GM12872 (cell line): ENCODE data around the gene SERPINA12.

ENCODE experiments used
- TF ChIP-seq, protein P1 (sequence below): IDR thresholded peaks from 3 replicates; pipeline ENCODE4 v1.5.1; 2011; ENCODE audit warnings: low read depth, mild to moderate bottlenecking, low read length, moderate library complexity; ENCODE audit not compliant: insufficient read depth

The SERPINA12 gene

DNA sequence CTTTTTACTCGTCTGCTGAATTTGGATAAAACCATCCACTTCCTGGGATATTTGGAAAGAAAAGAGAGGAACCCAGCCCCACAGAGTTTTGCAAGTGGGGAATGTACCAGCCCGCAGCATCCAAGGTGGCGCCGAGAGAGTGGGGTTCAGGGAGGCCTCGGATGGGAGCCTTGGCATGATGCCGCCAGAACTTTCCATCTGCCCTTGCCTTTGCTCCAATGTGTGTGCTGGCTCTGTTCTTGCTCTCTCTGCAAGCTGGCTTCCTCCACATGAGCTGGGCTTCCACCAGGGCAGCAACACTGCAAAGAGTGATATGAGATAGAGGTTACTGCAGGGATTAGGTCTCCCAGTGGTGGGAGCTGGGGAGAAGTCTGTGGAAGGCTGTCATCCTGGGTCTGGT is 6.6 kb upstream of the SERPINA12 start:
- TF ChIP-seq, protein P1, sequence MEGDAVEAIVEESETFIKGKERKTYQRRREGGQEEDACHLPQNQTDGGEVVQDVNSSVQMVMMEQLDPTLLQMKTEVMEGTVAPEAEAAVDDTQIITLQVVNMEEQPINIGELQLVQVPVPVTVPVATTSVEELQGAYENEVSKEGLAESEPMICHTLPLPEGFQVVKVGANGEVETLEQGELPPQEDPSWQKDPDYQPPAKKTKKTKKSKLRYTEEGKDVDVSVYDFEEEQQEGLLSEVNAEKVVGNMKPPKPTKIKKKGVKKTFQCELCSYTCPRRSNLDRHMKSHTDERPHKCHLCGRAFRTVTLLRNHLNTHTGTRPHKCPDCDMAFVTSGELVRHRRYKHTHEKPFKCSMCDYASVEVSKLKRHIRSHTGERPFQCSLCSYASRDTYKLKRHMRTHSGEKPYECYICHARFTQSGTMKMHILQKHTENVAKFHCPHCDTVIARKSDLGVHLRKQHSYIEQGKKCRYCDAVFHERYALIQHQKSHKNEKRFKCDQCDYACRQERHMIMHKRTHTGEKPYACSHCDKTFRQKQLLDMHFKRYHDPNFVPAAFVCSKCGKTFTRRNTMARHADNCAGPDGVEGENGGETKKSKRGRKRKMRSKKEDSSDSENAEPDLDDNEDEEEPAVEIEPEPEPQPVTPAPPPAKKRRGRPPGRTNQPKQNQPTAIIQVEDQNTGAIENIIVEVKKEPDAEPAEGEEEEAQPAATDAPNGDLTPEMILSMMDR, result no peak

DNA sequence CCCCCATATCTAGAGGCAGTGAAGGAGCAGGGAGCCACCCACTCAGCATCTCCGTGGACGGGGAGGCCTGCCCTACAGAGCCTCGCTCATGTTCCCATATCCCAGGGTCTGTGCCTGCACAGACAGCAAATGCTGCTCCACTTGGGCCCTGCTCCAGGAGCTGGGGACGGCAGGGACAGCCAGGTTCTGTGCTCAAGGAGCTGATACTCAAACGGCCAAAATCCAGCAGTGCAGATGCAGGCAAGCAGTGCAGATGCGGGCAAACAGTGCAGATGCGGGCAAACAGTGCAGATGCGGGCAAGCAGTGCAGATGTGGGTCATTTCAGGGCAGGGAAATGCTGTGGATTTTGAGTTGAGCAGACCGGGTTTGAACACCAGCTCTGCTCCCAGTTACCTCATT is 6.2 kb upstream of the SERPINA12 start:
- TF ChIP-seq, protein P1, result no peak

DNA sequence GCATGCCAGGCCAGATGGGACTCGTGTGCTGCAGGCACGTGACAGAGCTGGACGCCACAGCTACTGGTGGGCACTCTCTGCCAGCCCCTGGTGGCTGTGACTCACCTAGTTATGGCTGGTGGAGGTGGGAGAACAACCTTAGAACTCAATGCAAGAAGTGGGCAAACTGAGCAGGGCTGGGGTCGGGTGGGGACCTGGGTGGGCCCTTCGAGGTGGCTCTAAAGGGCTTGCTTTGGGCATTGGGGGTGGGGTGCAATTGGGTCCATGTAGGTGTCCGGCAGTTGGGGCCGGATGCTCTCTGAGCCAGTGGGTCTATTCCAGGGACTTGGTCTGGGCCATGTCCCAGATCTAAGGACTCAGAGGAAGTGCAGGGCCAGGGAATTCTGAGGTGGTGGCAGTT is 5.1 kb upstream of the SERPINA12 start:
- TF ChIP-seq, protein P1, result no peak

DNA sequence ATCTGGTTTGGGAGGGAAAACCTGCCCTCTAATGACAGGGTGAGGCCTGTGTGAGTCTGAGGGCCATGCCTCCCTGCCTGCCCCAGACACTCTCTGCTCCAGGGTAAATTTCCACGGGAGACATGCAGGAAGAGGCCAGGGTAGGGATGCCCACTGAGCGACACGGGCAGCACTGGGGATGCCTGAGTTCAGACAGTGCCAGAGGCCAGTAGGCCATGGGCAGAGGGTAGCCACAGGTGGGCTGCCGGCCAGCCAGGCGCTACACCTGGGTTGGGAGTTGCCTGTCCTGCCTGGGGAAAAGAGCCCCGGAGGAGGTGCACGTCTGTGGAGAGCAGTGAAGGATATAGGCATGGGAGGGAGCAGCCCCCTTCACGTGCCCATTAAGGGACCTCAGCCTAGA is 3.6 kb downstream of the SERPINA12 start:
- TF ChIP-seq, protein P1, result no peak

DNA sequence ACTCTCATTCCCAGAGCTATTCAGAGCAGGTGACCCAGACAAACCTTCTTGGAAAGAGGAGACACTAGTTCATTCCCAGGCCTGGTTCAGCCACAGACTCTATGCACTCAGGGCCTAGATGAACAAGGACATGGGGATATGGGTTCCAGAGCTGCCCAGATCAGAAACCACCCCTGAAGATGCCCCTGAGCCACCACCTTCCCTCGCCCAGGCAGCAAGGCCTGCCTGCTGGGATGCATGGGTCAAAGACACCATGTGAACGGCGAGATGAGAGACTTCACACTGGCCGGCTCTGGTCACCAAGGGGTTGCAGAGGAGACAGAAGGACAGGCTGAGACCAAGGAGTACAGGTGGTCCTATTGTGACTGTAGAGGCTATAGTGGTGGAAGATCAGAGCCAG is 4.1 kb downstream of the SERPINA12 start:
- TF ChIP-seq, protein P1, result no peak

- TF ChIP-seq, protein P1, result no peak
Observed at GRCh38 chr14:94501588-94502516, 7.4 kb downstream of the SERPINA12 start.

GRCh38 chr14:94500264-94500663 is 9.0 kb downstream of the SERPINA12 start:
- TF ChIP-seq, protein P1, result no peak
